ENCODE data around the gene IFNGR2. TPM values are rescaled to one million over a fixed set of nuclear protein-coding genes. Genes with fewer than 3 reads are reported as not detected.
"Not testable (repeated sequence)": the region's sequence is repeated elsewhere in the genome, so short reads cannot be mapped to it uniquely, and the experiment has no call there.

The IFNGR2 gene
- total and polyA plus RNA-seq, 2 of the 13 experiments (the other 11 are each of a cell fraction or from before 2014, with no cell fraction given), result 61.3 to 117 TPM

GRCh38 chr21:33461538-33462250 is 58.5 kb downstream of the IFNGR2 start:
- FAIRE-seq, result no peak
- intact Hi-C loops (cut with micrococcal nuclease; ENCODE audit: unreplicated experiment) (no loop called here), in situ Hi-C loops (cut with HindIII; ENCODE audit: extremely low pct_ligation_motif_present, low pct_unique_long_range_greater_than_20kb) (no loop called here)
- ATAC-seq, result no peak
- Histone ChIP-seq H3K9me3 (ENCODE audit: low read length) (no peaks in the 10 kb centered on the region), H3K36me3 (replicated peaks in 1 of 2; ENCODE audit: control insufficient read depth in 1 of 2, insufficient read depth in 2 of 2, low read length in 2 of 2) (peaks cover 0 to 14% of the 10 kb centered on the region in 2 experiments; a peak in 3 of 5 replicates), H3K27ac (ENCODE audit: extremely low read length, insufficient read depth, low read length) (no peak overlapping the region), H3K4me1 (ENCODE audit: insufficient read depth, low read length) (no peaks in the 10 kb centered on the region), H4K20me1 (ENCODE audit: insufficient read depth, low read length) (no peaks in the 10 kb centered on the region), H3K79me2 (ENCODE audit: insufficient read depth, low read length) (no peaks in the 10 kb centered on the region), H3K9ac (ENCODE audit: insufficient read depth, low read depth, low read length) (no peak overlapping the region), H3K4me2 (ENCODE audit: low read depth, low read length) (no peak overlapping the region), H3K27me3 (ENCODE audit: control insufficient read depth in 1 of 2, insufficient read depth in 2 of 2, low read length in 2 of 2) (no peaks in the 10 kb centered on the region), H3K4me3 (replicated peaks in 1 of 3; ENCODE audit: insufficient read depth in 1 of 3, low read depth in 2 of 3, low read length in 3 of 3) (no peak overlapping the region), H2AFZ (ENCODE audit: low read length) (no peak overlapping the region)
- ChIA-PET POLR2A (interaction anchor here (0.7 to 1.2 kb wide), 2 partner anchors 18 to 110 kb away, joined by 4 read pairs; partner anchors contain the start of gene TMEM50B), CTCF (ENCODE audit: low intra/inter-chr PET ratio, low total read pairs) (no interaction called here)
- WGBS (ENCODE audit: low lambda C conversion rate), result 94% methylated on average over 5 of the region's 5 CpGs
- DNase-seq (ENCODE audit: low spot score), result no peak
- TF ChIP-seq ZNF264 (CRISPR knock-in tag; IDR thresholded peaks at IDR 0.05) (no peak), TOE1 (CRISPR knock-in tag; IDR thresholded peaks at IDR 0.05) (no peak)
- no TSS peak for BruUV-seq (replicated peaks)

GRCh38 chr21:33469183-33469582 is 66.0 kb downstream of the IFNGR2 start:
- BruUV-seq (replicated peaks), result not testable (repeated sequence)

More at GRCh38 chr21:33469183-33469582, 66.0 kb downstream of the IFNGR2 start:
- H3K27me3 ChIP-seq (ENCODE audit: control insufficient read depth in 1 of 2, insufficient read depth in 2 of 2, low read length in 2 of 2); in situ Hi-C loops (cut with HindIII; ENCODE audit: extremely low pct_ligation_motif_present, low pct_unique_long_range_greater_than_20kb); FAIRE-seq; DNase-seq (ENCODE audit: low spot score); H3K4me2 ChIP-seq (ENCODE audit: low read depth, low read length); intact Hi-C loops (cut with micrococcal nuclease; ENCODE audit: unreplicated experiment); H3K9me3 ChIP-seq (ENCODE audit: low read length); CTCF ChIA-PET (ENCODE audit: low intra/inter-chr PET ratio, low total read pairs); H3K27ac ChIP-seq (ENCODE audit: extremely low read length, insufficient read depth, low read length); ATAC-seq; H3K4me3 ChIP-seq (replicated peaks in 1 of 3; ENCODE audit: insufficient read depth in 1 of 3, low read depth in 2 of 3, low read length in 3 of 3); H3K9ac ChIP-seq (ENCODE audit: insufficient read depth, low read depth, low read length); POLR2A ChIA-PET; H2AFZ ChIP-seq (ENCODE audit: low read length); H3K4me1 ChIP-seq (ENCODE audit: insufficient read depth, low read length); H3K36me3 ChIP-seq (replicated peaks in 1 of 2; ENCODE audit: control insufficient read depth in 1 of 2, insufficient read depth in 2 of 2, low read length in 2 of 2); H4K20me1 ChIP-seq (ENCODE audit: insufficient read depth, low read length): not testable (repeated sequence)
- peaks cover 16% of the 10 kb centered on the region for H3K79me2 ChIP-seq (ENCODE audit: insufficient read depth, low read length)
- WGBS (ENCODE audit: low lambda C conversion rate), result 95% methylated on average over 4 of the region's 4 CpGs

All from HepG2 (cell line).